ENCODE results near the gene ATPAF1.

DNA sequence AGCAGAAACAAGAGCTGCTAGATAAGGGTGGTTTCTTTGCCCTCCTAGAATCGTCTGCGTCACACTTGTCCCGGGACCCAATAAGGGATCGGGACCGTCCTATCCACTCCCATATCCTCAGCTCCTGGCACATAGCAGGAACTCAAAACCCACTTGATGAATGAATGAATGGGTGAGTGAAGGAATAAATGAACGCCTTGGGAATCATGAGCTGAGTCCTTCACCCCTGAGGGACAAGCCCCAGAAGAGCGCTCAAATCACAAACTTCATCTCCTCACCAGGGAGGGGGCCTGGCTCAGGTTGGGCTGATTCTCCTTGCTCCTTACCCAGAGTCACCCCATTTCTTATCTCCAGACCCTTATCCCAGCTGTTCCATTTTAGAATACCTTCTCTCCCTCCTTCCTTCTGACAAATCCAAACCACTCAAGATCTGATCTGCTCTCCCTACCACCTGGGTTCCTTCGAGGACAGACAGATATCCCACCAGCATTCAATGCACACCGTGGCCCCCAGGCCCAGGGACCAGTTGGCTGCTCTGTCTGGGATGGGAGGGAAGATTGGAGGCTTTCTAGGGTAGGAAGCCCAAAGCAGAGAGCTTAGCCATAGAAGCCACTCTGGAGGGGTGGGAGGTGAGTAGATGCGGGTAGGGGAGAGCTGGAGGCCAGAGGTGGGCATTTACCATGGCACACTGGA, 50.9 kb downstream of the ATPAF1 start:
- TF ChIP-seq, protein P1, sequence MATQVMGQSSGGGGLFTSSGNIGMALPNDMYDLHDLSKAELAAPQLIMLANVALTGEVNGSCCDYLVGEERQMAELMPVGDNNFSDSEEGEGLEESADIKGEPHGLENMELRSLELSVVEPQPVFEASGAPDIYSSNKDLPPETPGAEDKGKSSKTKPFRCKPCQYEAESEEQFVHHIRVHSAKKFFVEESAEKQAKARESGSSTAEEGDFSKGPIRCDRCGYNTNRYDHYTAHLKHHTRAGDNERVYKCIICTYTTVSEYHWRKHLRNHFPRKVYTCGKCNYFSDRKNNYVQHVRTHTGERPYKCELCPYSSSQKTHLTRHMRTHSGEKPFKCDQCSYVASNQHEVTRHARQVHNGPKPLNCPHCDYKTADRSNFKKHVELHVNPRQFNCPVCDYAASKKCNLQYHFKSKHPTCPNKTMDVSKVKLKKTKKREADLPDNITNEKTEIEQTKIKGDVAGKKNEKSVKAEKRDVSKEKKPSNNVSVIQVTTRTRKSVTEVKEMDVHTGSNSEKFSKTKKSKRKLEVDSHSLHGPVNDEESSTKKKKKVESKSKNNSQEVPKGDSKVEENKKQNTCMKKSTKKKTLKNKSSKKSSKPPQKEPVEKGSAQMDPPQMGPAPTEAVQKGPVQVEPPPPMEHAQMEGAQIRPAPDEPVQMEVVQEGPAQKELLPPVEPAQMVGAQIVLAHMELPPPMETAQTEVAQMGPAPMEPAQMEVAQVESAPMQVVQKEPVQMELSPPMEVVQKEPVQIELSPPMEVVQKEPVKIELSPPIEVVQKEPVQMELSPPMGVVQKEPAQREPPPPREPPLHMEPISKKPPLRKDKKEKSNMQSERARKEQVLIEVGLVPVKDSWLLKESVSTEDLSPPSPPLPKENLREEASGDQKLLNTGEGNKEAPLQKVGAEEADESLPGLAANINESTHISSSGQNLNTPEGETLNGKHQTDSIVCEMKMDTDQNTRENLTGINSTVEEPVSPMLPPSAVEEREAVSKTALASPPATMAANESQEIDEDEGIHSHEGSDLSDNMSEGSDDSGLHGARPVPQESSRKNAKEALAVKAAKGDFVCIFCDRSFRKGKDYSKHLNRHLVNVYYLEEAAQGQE (IDR thresholded peaks at IDR 0.05; ENCODE audit: low read depth, low read length) = no peak
- TF ChIP-seq, protein P2, sequence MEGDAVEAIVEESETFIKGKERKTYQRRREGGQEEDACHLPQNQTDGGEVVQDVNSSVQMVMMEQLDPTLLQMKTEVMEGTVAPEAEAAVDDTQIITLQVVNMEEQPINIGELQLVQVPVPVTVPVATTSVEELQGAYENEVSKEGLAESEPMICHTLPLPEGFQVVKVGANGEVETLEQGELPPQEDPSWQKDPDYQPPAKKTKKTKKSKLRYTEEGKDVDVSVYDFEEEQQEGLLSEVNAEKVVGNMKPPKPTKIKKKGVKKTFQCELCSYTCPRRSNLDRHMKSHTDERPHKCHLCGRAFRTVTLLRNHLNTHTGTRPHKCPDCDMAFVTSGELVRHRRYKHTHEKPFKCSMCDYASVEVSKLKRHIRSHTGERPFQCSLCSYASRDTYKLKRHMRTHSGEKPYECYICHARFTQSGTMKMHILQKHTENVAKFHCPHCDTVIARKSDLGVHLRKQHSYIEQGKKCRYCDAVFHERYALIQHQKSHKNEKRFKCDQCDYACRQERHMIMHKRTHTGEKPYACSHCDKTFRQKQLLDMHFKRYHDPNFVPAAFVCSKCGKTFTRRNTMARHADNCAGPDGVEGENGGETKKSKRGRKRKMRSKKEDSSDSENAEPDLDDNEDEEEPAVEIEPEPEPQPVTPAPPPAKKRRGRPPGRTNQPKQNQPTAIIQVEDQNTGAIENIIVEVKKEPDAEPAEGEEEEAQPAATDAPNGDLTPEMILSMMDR (IDR thresholded peaks at IDR 0.05) = no peak
